Activated naive CD4-positive, alpha-beta T cell treated with anti-CD3 and anti-CD28 coated beads, Interleukin-2, amount 50 U/mL, for 16 hours (primary cell): ENCODE data around the gene MPG.
A peak's percentile ranks its signal among the peaks of the same experiment; 100 is the strongest.
"Not testable (repeated sequence)": the region's sequence is repeated elsewhere in the genome, so short reads cannot be mapped to it uniquely, and the experiment has no call there.

ENCODE experiments used
- DNase-seq: peaks from one replicate; pipeline ENCODE4 v3.0.0-alpha.2; 2020

MPG gene

DNA sequence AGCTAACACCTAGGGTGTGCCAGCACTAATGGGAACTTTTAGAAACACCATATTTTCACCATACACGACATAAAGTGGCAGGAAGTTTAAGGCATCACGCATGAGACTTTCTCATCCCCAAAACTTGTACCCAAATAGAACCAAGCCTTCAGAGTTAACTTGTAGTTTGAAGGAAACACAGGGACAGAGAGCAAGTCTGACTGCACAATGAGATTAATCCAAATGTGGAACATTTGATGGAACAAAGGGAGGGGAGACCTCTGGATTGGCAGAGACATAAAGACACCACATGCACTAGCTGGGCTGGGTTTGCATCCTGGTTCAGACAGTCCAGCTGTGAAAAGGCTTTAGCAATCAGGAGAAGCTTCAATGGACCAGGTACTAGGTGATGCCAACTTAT, 36.3 kb downstream of the MPG start:
- DNase-seq: no peak

DNA sequence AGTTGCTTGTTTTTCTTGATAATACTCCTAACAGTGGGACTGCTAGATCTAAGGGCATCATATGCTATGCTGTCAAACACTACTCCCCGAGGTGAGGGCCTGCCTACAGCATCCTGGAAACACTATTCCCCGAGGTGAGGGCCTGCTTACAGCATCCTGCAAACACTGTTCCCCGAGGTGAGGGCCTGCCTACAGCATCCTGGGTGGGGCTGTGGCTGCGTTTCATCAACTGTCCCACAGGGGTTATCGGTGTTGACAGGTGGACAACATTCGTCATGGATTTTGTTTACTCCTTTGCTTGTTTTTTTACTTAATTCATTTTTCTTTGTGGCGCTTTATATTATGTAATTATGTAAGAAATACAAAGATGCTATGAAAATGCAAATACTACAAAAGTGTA, 38.0 kb downstream of the MPG start:
- no peak for DNase-seq

DNA sequence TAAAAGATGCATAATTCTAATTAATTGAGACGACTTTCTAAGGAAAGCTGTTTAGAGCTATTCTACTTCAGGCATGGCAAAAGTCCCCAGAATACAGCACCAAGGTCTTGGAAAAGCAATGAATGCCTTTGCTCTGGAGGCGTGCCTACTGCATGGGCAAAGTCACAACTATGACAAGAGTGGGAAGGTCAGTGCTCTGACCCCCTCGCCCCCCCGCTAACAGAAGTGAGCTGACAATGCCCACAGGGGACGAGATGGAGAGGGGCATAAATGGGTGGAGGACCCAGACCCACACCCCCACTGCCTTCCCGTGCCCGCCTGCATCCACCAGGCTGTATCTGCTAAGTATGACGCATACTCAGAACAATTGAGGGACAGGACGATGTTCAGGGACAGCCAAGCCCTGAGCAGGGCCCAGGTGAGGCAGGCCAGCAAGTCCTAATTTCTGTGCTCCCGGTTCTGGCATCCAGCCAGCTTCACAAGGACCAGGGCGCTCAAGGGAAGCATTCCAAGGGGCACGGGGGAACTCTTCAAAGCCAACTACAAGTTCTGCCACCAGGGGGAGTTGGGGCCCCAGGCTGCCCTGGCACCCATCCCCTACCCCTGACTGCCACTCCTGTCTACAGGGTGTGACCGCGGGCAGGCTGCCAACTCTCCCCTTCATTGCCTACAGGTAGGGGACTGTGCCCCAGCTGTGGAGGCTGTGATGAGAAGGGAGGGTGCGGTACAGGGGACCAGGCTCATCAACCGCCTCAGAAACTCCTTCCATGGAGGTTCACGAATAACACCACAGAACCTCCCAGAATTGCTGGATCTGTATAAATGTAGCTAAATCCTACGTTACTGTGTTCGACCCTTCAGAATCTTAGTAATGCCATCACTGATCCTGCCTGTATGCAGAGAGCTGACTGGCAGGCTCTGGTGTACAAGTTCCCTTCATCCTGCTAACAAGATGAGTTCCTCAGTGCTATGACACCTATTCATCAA, 39.6 kb downstream of the MPG start:
- peak; percentile 71 for DNase-seq

DNA sequence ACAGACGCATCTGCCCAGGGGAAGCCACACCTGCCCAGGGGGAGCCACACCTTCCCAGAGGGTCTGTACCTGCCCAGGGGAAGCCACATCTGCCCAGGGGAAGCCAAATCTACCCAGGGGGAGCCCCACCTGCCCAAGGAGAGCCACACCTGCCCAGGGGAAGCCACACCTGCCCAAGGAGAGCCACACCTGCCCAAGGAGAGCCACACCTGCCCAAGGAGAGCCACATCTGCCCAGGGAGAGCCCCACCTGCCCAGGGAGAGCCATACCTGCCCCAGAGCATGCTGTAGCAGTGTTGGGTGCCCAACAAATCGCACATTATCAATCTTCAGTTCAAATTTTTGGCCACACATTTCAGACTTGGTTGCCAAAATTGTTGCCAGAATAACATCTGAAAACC, 40.8 kb downstream of the MPG start:
- DNase-seq: no peak

GRCh38 chr16:119295-119694, 41.3 kb downstream of the MPG start:
- no peak for DNase-seq

- no peak for DNase-seq
These were observed 41.9 kb downstream of the MPG start for GRCh38 chr16:119835-120491.

- no peak for DNase-seq
These were observed 42.7 kb downstream of the MPG start for GRCh38 chr16:120756-121155.

GRCh38 chr16:122361-122760, 44.3 kb downstream of the MPG start:
- DNase-seq: no peak

DNA sequence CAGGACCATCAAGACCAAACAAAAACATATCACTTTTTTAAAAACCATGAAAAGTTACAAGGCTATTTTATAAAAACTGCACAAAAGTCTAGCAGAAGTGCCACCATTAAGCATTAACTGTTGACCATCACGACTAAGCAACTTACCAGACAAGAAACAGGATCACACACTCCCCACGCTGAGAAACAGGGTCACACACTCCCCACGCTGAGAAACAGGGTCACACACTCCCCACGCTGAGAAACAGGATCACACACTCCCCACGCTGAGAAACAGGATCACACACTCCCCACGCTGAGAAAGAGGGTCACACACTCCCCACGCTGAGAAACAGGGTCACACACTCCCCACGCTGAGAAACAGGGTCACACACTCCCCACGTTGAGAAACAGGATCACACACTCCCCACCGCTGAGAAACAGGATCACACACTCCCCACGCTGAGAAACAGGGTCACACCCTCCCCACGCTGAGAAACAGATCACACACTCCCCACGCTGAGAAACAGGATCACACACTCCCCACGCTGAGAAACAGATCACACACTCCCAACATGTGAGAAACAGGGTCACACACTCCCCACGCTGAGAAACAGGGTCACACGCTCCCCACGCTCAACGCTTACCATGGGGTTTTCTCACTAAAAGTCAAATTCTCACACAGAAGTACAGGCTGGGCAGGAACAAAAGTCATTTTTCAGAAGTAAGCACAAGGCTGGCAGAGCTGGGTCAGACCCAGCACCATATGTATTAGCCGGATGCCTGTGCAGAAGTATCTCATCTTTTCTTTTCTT, 45.7 kb downstream of the MPG start:
- DNase-seq: not testable (repeated sequence)

- DNase-seq: no peak
These were observed 47.0 kb downstream of the MPG start for GRCh38 chr16:125011-125410.

DNA sequence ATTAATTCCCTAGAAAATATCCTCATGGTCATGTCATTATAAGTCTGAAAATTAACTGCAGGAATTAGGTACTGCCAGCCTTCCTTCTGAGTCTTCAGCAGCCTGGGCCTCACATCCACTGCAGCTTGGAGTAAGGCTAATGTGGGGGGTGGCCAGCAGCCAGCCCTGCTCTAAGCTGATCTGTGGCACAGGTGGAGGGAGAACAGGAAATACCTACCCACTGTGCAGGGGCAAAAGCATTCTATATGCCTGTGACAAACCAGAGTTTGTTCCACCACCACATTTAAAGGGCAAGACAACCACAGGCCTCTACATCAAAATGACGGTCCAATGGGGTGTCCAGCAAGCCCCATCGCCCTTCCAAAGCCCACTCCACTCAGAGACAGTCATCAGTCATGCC, 51.0 kb downstream of the MPG start:
- no peak for DNase-seq

DNA sequence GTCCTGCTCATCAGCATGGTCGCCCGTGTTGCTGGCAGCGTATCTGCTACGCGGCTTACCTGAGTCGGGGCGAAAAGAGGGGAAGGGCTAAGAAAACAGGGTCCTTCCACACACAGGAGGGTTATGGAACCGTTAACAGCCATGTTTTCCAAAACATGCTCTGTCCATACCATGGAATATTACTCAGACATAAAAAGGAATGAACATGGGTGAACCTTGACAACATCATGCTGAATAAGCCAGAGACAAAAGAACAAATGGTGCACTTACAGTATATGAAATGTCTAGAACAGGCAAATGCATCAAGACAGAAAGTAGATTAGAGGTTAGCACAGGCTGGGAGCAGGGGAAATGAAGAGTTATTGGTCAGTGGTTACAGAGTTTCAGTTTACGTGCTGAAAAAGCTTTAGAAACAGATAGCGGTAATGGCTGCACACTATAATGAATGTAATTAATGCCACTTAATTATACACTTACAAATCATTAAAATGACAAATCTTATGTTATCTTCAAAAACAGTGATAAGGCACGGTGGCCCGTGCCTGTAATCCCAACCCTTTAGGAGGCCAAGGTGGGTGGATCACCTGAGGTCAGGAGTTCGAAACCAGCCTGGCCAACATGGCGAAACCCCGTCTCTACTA, 52.6 kb downstream of the MPG start:
- no peak for DNase-seq

- DNase-seq: no peak
These were observed 54.1 kb downstream of the MPG start for GRCh38 chr16:132120-132519.

- no peak for DNase-seq
These were observed 55.7 kb downstream of the MPG start for GRCh38 chr16:133716-134115.
